AG09309 (cell line): ENCODE results near the gene TMEM129.

Source experiments
- DNase-seq: peaks from one replicate; pipeline ENCODE4 v3.0.0-alpha.2; 2010; ENCODE audit warnings: low read depth
- H3K4me3 ChIP-seq: 2 replicates; pipeline ENCODE4 v1.5.1; 2011; ENCODE audit warnings: mild to moderate bottlenecking, low read depth, low read length, moderate library complexity; ENCODE audit not compliant: control insufficient read depth
- CTCF ChIP-seq: IDR thresholded peaks from 2 replicates; pipeline ENCODE4 v1.5.1; 2011; ENCODE audit warnings: mild to moderate bottlenecking, low read depth, low read length, inconsistent platforms; ENCODE audit not compliant: insufficient read depth, control insufficient read depth; ENCODE audit errors: missing control alignments

Gene TMEM129

GRCh38 chr4:1669270-1669669, 51.9 kb downstream of the TMEM129 start:
- DNase-seq, result no peak
- no peak overlapping the region for H3K4me3 ChIP-seq
- no peak for TF ChIP-seq CTCF

- no peak overlapping the region for H3K4me3 ChIP-seq
- TF ChIP-seq CTCF, result no peak
- DNase-seq, result no peak
Measured at GRCh38 chr4:1668488-1668840, 52.7 kb downstream of the TMEM129 start.

GRCh38 chr4:1667273-1667672, 53.9 kb downstream of the TMEM129 start:
- no peak overlapping the region for H3K4me3 ChIP-seq
- TF ChIP-seq CTCF, result no peak
- DNase-seq, result no peak

GRCh38 chr4:1666391-1666790, 54.7 kb downstream of the TMEM129 start:
- TF ChIP-seq CTCF, result no peak
- H3K4me3 ChIP-seq, result no peak overlapping the region
- no peak for DNase-seq
